Renal cortical epithelial cell (primary cell): ENCODE data around the gene GTPBP2. TPM values are rescaled to one million over a fixed set of nuclear protein-coding genes. Genes with fewer than 3 reads are reported as not detected.
"Not testable (repeated sequence)": the region's sequence is repeated elsewhere in the genome, so short reads cannot be mapped to it uniquely, and the experiment has no call there.

ENCODE experiments used
- DNase-seq: peaks from one replicate; pipeline ENCODE4 v3.0.0-alpha.2; 2011; ENCODE audit warnings: low read depth
- total RNA-seq: library from RNA; depleted of rRNA; stranded (reverse); fragments of >200 nt; gene quantifications from 2 replicates; pipeline ENCODE4 v1.2.3, GENCODE V29; 2014

The GTPBP2 gene
- total RNA-seq, 1 donor from 2014 or later: 53.2 TPM

DNA sequence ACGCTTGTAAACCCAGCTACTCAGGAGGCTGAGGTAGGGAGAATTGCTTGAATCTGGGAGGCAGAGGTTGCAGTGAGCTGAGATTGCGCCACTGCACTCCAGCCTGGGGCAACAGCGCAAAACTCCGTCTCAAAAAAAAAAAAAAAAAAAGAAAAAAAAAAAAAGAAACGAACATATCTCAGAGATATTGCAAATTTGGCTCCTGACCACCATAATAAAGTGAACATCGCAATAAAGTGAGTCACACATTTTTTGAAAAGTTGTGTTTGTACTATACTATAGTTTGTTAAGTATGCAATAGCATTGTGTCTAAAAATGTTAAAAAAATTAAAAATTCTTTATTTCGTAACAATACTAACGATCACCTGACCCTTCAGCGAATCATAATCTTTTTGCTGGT, 29.1 kb upstream of the GTPBP2 start:
- no peak for DNase-seq

DNA sequence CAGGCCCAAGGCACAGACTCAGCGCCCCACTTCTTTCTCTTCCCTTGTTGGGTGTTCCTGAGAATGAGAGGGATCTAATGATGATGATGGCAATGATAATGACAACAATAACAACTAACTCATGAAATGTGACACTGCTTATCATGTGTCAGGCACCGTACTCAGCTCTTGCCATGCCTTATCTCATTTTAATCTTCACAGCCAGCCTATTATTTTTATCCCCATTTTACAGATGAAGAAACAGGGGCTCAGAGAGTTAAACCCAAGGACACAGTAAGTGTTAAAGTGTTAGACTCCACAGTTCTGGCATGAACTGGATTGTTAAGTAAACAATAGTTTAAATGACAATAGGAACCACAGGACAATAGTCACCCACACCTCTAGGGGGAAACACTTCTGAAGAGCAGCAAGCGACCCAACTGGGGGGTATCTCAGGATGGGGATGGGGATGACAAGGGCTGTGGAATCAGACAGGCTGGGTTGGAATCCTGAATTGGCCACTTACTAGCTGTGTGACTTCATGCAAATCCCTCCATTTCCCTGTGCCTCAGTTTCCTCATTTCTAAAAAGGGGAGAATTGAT, 28.2 kb upstream of the GTPBP2 start:
- no peak for DNase-seq

- DNase-seq: not testable (repeated sequence)
Measured at GRCh38 chr6:43652822-43653221, 23.8 kb upstream of the GTPBP2 start.

DNA sequence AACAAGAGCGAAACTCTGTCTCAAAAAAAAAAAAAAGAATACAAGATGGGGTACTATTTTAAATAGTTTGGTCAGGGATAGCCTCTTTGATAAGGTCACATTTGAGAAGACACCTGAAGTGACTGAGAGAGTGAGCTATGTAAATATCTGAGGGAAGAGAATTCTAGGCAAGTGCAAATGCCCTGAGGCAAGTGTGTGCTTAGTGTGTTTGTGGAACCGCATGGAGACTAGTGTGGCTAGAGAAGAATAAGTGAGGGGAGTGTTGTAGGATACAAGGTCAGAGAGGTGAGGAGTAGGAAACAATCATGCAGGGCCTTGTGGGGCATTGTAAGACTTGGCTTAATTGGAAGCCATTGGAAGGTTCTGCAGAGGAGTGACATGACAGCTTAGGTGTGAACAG, 19.2 kb upstream of the GTPBP2 start:
- no peak for DNase-seq

DNA sequence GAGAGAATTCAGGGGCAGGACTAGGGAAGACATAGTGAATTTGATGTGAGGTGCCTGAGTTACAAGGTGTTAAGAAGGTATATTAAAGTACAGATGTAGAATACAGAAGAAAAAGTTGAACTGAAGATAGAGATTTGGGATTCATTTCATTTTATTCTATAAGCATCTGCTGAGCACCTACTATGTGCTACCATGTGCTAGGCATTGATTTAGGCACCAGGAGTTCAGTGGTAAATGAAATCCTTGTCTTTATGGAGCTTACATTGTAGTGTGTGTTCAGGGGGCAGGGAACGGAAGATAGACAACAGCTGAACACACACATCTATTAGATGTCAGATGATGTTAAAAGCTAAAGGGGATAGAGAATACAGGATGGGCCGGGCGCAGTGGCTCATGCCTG, 18.5 kb upstream of the GTPBP2 start:
- DNase-seq: no peak

DNA sequence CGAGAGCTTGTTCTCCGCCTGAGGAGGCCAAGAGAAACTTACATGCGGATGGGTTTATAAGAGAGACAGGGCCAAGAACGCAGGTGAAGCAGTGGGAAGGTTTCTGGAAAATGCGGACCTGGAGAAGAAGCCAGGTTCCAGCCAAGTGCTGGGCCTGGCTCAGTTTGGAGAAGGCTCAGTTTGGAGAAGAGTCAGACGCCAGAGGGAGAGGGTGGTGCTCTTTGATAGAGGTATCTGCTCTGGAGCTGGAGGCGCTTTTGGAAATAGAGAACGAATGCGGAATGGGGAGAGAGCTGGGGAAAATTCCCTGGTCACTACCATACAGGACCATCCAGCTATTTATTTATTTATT, 16.5 kb upstream of the GTPBP2 start:
- no peak for DNase-seq

GRCh38 chr6:43644940-43645612, 16.0 kb upstream of the GTPBP2 start, which contains the start of gene RSPH9:
Gene RSPH9 (plus strand): TSS chr6:43645036. CDS start chr6:43645099, 63 bp downstream.
- DNase-seq: peak; percentile 26

DNA sequence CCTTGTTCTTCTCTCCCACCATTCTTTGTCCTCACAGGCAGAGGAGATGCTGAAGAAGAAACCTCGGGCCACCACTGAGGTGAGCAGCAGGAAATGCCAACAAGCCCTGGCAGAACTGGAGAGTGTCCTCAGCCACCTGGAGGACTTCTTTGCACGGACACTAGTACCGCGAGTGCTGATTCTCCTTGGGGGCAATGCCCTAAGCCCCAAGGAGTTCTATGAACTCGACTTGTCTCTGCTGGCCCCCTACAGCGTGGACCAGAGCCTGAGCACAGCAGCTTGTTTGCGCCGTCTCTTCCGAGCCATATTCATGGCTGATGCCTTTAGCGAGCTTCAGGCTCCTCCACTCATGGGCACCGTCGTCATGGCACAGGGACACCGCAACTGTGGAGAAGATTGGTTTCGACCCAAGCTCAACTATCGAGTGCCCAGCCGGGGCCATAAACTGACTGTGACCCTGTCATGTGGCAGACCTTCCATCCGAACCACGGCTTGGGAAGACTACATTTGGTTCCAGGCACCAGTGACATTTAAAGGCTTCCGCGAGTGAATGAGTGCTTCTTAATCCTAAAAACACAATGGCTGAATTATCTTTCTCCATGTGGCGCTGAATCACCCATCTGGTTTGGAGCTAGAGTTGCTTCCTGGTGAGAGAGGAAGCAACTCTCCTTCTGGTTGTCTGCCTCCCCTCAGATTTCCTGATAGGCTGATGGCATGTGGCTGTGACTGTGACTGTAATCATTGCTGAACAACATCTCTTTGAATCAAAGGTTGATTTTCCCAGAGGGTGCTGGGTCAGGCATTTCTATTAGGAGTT, 11.1 kb upstream of the GTPBP2 start:
- DNase-seq: no peak

- DNase-seq: peak; percentile 9
Measured at GRCh38 chr6:43636308-43636659, 7.2 kb upstream of the GTPBP2 start.

DNA sequence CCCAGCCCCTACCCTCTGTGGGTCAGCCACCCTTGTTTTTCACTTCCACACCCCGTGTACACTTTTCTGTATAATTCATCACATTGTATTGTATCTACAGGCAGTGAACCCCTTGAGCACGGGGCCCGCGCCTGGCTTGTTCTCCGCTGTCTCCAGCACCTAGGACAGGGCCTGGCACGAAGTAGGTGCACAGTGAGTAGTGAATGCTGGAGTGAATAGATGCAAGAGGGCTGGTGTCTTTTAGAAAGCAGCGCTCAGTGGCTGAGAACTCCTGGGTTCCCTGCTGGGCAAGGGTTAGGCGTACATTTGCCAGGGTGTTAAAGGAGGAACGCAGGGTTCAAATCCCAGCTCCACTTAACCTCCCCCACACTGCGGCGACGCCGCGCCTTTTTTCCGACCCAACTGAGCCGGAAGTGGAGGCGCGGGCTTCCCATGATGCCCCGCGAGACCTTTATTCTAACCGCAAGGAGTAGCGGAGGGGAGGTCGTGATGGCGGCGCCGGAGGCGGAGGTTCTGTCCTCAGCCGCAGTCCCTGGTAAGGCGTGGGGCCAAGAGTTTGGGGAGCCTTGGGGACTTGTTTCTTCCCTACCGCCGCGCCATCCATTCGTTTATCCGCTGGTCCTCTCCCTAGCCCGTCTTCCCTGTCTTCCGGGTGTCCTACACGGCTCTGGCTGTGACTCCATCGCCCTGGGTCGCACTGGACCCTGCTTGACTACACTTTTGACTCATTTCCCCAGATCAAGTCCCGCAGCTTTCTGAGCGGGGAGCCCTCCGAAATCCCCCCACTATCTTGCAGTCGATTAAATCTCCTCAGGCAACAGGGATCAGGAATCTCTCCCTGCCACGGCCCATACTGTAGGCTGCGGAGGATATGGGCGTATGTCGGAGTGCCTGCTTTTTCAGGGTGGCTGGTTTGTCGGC, 6.6 kb upstream of the GTPBP2 start, which contains the start of gene MAD2L1BP:
TSS of gene MAD2L1BP (plus strand) at position 454 of the 921 bp plus-strand sequence. CDS start at position 490, 36 bp downstream.
- DNase-seq: peak; percentile 46

- no peak for DNase-seq
Measured at GRCh38 chr6:43634702-43635303, 5.7 kb upstream of the GTPBP2 start.

- not testable (repeated sequence) for DNase-seq
Measured at GRCh38 chr6:43633002-43633401, 3.9 kb upstream of the GTPBP2 start.

GRCh38 chr6:43630980-43631619, 2.0 kb upstream of the GTPBP2 start:
- DNase-seq: no peak

DNA sequence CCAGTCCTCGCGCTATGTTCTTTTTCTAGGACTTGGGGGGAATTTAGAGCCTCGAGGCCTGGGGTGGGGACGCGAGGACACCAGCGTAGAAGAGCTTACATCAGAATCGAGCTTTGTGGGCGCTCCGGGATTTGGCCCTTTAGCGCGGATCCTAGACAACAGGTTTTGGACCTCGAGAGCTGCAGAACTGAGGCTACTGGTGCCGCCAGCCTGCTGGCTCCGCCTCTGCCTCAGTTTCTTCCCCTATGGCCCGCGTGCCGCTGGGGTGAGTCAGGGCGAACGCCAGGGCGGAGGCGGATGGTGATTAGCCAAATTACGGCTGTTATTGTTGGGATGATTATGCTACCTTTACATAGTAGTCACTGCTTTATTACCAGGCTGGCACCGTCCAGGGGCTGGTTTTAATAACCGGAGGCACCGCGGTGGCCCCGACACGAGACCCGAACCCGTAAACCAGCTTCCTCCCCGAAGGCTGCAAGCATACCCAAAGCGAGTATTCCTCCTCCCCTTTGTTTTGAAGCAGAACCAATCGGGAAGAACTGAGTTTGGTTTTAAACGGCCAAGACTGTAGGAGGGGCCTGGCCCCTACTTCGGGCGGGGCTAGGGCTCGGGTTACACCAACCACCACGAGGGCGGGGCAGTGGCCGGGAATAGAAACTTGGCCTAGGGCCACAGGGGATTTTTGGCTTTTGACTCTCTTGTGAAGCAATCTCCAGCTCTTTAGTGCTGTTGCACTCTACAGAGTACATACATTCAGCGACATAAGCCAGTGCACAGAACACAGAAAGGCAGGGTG, 639 bp upstream of the GTPBP2 start:
- peak; percentile 96 for DNase-seq

DNA sequence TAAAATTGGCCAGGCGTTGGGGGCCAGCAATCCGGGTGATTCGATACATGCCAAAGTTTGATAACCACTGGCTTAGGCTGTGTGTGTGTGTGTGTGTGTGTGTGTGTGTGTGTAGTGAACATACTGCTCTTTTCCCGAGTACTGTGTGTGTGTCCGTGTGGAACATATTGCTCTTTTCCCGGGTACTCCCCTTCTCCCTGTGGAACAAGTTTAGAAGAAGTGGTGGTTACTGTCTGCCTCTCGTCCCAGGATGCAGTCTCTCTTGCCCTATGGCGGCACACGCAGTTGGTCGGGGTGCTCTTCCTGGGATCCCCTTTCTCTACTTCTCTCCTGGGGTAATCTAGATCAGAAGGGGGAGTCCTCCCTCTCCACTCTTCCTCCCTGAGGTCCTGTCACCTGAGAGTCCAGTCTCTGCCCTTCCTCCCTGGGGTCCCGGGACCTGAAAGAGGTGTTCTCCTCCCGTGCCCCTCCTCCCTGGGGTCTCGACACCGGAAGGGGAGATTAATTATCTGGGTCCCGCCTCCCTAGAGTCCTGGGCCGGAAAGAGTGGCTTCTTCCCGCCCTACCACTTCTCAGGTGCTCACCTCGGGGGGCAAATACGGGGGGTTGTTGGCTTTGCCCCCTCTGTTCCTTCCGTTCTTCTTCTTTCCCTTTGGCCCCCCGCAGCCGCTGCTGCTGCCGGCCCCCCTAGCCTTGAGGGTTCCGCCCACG, 516 bp downstream of the GTPBP2 start:
- no peak for DNase-seq

DNA sequence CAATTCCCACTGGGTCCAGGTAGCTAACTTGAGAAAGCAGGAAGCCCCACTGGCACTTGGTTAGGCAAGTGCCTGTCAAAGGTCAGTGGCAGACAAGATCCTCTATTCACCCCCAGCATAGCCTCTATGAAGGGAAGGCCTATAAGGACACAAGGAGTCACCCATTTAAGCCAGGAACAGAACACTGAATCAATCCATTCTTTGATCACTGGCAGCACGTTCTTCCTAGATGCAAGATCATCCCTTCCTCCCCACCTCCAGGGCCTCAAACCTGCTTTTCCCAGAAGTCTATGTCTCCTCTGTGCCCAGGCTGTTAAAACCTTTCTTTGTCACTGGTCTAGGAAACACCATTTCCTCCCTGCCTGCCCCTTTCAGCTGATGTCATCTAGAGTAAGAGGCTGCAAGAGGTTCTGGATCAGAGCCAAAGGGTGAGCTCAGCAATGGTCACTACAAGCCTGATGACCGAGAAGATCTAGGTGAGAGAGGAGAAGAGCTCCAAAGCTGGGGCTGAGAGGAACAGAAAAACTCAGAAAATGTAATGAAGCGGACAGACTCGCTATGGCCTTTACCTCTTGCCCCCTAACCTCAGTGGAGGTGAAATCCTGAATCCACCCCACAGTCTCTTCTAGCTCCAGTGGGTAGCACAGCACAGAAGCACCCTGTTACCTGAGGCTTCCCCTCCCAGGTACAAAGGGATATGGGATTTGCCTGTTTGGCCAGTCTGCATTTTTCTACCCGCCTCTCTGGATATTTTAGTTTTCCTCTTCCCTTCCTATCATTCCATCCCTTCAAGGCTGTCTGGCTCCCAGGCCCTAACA, 1.8 kb downstream of the GTPBP2 start:
- peak; percentile 95 for DNase-seq

DNA sequence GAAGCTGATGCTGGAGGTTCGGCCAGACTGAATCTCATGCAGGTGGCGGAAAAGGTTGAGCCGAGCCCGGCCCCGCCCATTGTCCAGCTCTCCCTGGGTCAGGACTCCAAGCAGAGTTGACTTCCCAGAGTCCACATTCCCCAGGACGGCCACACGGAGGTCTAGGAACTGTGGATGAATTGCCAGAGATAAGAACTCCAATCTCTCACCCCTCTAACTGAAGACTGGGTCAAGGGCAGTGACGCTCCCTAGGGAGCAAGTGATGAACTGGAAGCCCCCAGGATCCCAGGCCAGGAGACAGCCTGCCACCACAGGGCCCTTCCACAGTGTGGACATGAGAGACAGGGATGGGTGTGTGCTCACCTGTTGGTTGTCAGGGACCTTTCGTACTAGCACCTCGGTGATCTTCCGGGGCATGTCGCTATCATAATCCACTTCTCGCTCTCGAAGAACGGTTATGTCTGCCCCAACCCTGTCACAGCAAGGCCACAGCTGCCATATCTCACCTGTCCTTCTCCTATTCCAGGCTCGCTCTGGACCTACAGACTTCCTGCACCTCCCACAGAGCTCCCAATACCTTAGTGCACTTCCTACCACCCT, 3.6 kb downstream of the GTPBP2 start:
- no peak for DNase-seq

- DNase-seq: no peak
Measured at GRCh38 chr6:43624786-43625288, 4.2 kb downstream of the GTPBP2 start.
